ENCODE data around the gene RPGRIP1. TPM values are rescaled to one million over a fixed set of nuclear protein-coding genes. Genes with fewer than 3 reads are reported as not detected.

Gene RPGRIP1
- total RNA-seq, 1 donor from 2014 or later, result 0.63 TPM

Other genes with a start within 250 kb of the RPGRIP1 start
- gene TPPP2, start 249.9 kb upstream of the RPGRIP1 start, total RNA-seq (ENCODE audit: low replicate concordance), result not detected in 2 replicates
- gene RNASE13, start 245.3 kb upstream of the RPGRIP1 start, total RNA-seq (ENCODE audit: low replicate concordance), result not detected in 2 replicates
- gene RNASE7, start 237.7 kb upstream of the RPGRIP1 start, total RNA-seq (ENCODE audit: low replicate concordance), result 0.55 TPM in 1 of 2 replicates, not detected in the other
- gene RNASE8, start 222.3 kb upstream of the RPGRIP1 start, total RNA-seq (ENCODE audit: low replicate concordance), result not detected in 2 replicates
- gene ARHGEF40, start 209.8 kb upstream of the RPGRIP1 start, total RNA-seq (ENCODE audit: low replicate concordance), result 10.9 and 65.8 TPM in 2 replicates
- 47.8 and 58.0 TPM in 2 replicates for gene ZNF219, start 181.4 kb upstream of the RPGRIP1 start, total RNA-seq (ENCODE audit: low replicate concordance)
- gene TMEM253, start 179.0 kb upstream of the RPGRIP1 start, total RNA-seq (ENCODE audit: low replicate concordance), result 1.8 and 2.9 TPM in 2 replicates
- gene OR5AU1, start 124.0 kb upstream of the RPGRIP1 start, total RNA-seq (ENCODE audit: low replicate concordance), result 0.17 TPM in 1 of 2 replicates, not detected in the other
- gene HNRNPC, start 10.6 kb upstream of the RPGRIP1 start, total RNA-seq (ENCODE audit: low replicate concordance), result 474 and 692 TPM in 2 replicates
- 74.2 and 122 TPM in 2 replicates for gene SUPT16H, start 103.9 kb downstream of the RPGRIP1 start, total RNA-seq (ENCODE audit: low replicate concordance)
- gene CHD8, start 176.0 kb downstream of the RPGRIP1 start, total RNA-seq (ENCODE audit: low replicate concordance), result 90.4 and 112 TPM in 2 replicates
- 20.7 and 29.4 TPM in 2 replicates for gene RAB2B, start 196.9 kb downstream of the RPGRIP1 start, total RNA-seq (ENCODE audit: low replicate concordance)
- gene TOX4, start 197.1 kb downstream of the RPGRIP1 start, total RNA-seq (ENCODE audit: low replicate concordance), result 73.8 and 75.4 TPM in 2 replicates
- 50.2 and 68.6 TPM in 2 replicates for gene METTL3, start 231.3 kb downstream of the RPGRIP1 start, total RNA-seq (ENCODE audit: low replicate concordance)
- gene SALL2, start 246.3 kb downstream of the RPGRIP1 start, total RNA-seq (ENCODE audit: low replicate concordance), result 16.2 and 75.8 TPM in 2 replicates

Measured in type B pancreatic cell (in vitro differentiated cells).